Activated CD8-positive, alpha-beta memory T cell treated with anti-CD3 and anti-CD28 coated beads for 48 hours (primary cell): Measurements from ENCODE around the gene EGFR.

ENCODE experiments used
- DNase-seq, 3 experiments: peaks; one replicate each; pipeline ENCODE4 v3.0.0-alpha.2; 2020; ENCODE audit warnings: low read depth in 2 of 3, low spot score in 2 of 3

Gene EGFR

DNA sequence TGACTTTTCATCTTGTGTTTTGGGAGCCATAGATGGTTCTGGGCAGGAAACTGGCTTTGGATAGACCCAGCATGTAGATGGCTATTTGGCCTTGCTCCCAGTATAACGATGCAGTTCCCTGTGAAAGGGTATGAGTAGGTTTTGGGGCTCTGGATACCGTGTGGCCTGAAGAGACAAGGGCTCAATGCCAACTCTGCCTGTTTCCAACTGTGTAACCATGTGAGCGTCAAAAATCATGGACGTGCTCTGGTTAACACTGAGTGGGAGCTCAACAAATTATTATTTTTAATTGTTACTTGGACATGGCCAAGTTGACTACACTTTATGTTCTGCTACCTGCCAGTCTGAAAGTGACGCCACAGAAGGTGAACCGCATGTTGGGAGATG, 41.8 kb downstream of the EGFR start:
- DNase-seq, result no peak

DNA sequence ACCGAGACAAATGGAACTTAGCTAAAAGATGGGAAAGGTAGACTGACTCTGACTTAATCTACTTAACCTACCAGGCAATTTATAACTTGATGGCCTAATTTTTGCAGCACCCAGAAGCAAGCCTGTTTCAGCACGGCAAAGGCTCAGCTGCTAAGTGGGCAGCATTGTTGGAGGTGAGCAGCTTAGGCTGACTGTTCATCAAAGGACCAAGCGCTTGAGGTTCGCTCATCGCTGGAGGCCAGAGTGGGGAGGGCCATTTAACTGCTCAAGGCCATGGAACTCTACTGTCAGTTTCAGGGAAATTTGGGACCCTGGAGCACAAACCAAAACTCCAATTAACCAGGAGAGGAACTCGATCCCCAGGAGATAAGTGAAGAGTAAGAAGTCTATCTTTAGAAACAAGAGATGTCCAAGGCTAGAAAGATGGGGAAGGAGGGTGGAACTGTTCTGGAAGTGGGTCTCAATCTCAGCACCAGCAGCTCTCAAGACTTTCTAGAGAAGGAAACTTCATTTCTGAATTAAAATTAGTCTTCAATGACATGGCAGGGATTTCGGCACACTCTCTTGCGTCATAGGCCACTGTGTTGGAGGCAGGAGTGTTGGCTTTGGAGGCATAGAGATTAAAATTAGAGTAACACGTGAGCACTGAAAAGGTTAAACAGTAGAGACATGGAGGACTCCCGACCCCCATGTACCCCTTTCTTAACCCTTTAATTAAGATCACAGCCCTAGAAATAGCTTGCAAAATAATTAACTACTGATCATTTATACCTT, 43.1 kb downstream of the EGFR start:
- DNase-seq, result no peak

DNA sequence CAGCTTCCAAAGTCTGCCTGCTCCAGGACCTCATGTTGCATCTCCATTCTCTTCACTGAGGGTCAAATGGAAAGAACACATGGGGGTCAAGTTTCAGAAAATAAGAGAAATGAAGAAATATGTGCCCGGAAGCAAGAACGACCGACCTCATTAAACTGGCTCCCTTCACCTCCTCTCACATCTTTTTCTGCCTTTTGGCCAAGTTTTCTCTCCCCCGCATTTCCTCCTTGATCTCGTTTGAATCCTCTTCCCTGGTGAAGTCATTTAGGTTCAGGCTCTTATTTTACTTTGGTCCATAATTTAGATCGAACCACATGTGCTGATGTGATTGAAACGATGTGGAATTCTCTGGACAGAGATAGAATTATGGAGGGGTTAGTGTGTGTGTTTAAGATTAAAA, 44.2 kb downstream of the EGFR start:
- no peak for DNase-seq

DNA sequence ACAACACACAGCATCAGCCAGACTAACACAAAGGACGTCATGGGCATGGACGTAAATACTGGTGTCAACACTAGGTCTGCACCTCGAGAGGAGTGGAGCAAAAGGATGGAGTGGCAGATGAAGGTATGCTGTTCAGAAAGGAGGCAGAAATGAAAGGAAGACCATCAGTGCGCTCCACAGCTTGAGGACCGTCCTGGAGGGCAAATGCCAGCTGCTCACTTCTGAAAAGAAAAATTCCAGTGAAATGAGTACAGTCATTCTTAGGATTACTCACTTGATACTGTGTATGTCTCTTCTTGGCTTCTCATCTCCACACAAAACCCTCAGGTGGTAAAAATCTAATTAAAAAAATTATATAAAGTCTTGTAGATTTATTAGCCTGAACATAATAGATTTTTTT, 44.8 kb downstream of the EGFR start:
- no peak for DNase-seq

DNA sequence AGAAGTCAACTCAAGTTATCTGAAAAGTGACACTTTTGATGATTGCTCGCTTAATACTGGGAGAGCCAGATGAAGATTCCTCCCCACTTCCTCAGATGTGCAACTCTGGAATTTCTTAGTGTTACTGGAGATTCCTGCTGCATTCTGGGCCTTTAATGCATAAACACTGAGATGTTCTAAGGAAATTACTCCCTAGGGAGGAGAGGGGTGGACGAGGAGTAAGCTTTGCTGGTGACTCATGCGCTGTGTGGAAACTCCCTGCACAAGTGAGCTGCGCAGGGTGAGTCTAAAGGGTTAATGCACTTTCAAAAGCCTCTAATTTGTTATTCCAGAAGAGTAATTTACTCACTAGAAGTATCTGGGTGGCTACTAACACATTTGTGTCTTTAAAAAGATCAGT, 46.3 kb downstream of the EGFR start:
- no peak for DNase-seq

DNA sequence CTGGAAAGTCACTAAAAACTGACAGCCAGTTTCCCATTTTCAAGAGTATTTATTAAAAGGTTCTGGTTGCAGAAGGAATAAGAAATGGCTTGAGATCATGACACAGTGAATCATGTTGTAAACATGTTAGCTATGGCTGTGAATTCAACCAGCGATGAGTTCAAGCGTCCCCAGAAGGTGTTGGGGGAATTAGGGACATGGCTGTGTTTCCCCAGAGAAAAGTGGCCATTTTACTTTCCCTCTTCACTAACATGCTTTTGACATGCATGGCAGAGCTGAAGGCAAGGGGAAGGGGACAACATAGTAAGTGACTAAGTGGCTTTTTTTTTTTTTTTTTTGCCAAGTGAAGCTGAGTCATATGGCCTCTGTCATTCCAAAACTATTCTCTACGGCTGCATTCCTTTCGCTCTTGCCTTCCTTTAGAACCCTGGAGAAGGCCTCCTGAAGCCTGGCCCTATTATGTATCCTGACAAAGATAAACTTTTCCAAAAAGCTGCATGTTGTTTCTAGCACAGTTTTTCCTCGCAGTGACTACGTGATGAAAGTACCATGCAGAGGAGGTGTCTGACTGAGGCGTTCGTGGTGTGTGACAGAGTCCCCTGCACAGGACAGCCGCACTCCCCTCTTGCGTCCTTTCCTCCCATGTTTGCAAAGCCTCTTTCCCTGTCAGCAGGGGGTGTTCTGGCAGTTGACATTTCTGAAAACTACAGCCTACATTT, 46.9 kb downstream of the EGFR start:
- no peak for DNase-seq

DNA sequence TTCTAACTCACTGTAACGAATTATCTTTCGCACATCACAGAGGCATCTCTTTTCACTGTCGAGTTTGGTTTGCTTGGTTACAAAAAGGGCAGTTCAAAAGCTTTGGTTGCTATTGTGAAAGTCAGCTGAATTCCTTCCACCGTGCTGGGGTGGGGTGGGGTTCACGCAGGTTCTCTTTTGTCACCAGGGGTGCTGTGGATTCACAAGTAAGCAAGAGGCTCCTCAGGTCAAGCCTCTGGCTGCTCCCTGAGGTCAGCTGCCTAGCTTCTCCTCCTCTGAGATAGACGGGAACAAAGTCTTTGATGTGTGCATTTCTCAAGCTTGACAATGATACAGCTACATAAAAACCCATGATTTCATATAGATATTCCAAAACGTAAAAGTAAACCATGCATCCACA, 47.7 kb downstream of the EGFR start:
- DNase-seq, result no peak

DNA sequence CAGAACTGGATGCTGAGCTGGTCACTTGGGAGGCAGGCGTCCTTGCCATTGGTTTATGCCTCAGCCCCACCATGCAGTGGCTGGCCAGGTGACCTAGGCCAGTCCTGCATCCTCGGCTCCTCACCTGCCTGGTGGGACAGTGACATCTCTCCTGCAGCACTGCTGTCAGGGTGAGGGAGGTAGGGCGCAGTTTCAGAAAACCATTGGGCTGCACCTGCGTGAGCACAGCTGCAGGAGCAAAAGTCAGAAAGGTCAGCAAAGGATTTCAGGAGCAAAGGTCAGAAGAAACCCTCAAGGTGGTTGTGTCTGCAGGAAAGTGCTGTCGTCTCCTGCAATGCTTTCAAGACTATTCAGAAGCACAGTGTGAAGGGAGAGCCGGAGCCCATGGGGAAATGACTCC, 48.1 kb downstream of the EGFR start:
- no peak for DNase-seq

DNA sequence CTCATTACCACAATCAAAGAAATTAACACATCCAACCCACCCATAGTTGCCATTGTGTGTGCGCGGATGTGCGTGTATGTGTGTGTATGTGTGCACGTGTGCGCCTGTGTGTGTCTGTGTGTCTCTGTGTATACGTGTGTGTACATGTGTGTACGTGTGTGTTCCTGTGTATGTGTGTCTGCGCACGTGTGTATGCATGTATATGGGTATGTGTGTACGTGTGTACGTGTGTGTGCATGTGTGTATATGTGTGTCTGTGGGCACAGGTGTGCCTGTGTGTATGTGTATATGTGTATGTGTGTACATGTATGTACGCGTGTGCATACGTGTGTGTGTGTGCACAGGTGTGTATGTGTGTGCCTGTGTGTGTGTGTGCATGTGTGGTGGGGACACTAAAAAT, 48.9 kb downstream of the EGFR start:
- DNase-seq, result no peak

DNA sequence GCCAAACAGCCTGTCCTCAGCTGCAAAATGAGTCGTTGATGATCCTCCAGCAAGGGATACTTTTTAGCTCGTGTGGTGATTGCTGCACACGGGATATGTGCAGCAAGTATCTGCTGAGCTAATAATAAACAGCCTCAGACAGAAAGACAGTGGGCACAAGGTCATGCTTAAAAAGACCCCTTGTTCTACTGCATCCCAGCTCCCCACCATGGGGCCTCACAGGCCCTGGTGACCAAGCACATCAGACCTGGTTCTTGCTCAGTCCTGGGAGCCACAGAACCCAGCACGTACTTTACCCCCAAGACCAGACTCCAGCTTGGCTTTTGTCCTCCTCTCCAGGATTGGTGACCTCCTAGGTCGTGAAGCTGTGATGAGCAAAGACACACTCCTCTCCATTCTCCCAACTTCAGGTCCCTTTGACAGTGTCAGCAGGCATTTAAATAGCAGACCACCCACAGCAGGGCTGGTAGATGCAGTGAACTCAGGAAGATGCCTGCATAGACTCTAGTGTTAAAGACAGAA, 50.5 kb downstream of the EGFR start:
- DNase-seq, result no peak

DNA sequence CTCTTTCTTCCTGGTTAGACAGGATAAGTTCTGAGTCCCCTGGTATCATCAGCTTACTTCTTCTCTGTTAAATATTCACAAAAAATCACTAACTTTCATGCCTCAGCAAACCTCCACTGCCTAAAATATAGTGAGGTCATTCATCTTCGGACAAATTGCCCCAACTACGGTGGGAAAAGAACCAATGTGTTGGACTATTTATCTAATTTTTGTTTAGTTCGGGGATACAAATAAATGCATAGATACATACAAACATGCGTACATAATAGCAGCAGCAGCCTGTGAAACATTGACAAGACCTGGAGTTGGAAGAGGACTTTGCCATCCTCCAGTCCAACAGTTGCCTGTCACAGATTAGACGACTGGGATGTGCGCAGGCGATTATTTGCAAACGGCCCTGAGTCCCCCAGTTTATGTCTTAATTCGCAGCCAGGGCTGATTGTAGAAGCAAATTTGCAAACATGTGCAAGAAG, 51.5 kb downstream of the EGFR start:
- no peak for DNase-seq

DNA sequence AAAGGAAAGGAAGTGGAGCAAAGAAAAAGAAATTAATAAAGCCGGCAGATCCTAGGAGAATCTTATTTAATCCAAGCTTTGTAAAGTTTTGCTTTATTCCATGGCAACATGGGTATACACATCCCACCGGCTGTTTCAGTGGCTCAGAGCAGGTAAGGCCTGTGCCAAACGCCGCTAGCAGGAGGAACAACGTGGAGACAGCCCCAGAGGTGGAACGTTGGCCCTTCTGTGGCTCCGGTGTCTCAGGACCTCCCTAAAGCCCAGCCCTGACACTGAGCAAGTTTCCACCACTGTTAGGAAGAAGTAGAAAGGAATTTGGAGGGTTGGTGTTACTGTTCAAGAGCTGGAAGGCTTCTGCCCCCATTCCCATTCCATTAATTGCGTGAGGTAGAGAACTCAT, 52.0 kb downstream of the EGFR start:
- no peak for DNase-seq

DNA sequence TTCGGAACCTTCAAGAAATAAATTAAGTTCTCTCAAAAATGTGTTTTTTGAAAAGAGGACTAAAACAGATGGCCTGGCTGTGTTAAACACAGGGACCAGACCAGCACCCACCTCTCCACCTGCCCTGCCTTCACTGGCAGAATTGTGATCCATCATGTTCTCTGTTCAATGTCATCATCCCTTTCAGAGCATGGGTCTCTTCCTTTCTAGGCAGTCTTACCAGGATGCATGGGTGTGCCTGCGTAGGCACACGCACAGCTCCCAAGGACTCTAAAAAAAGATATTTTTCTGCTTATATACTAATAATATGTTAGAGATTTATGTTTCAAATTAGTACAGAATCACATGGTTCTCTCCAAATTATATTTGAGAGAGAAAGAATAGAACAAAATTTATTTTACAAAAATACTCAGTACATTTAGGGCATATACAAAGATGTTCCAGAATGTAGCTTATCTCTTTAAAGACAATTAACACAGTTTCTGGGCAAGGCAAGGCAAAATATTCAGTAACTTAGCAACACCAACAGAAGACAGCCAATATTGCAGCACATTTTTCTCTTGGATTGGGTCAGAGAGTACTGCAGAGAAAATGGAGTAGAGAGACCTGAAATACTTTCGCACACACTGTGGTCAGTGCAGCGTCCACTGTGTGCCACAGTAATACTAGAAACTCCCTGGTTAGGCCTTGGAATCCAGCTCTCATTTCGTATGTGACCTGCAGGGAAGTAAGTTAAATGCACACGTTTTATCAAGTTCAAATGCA, 52.8 kb downstream of the EGFR start:
- no peak for DNase-seq

DNA sequence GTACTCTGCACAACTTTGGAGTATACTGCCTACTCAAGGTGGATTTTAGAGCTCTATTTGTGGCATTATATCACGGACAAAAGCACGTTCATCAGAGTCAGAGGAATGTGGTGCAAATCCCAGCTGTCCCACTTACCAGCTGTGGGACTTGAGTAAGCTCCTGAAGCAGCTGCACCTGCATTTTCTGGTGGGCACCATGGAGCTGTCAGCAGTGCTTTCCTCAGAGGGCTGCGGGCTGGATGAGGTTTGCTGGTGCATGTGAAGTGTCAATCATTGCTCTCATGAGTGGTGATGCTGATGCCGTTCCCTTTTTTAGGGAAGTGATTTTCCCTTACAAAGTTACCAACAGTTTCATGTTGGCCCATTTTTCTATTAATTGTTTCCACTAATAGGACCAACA, 53.4 kb downstream of the EGFR start:
- no peak for DNase-seq

DNA sequence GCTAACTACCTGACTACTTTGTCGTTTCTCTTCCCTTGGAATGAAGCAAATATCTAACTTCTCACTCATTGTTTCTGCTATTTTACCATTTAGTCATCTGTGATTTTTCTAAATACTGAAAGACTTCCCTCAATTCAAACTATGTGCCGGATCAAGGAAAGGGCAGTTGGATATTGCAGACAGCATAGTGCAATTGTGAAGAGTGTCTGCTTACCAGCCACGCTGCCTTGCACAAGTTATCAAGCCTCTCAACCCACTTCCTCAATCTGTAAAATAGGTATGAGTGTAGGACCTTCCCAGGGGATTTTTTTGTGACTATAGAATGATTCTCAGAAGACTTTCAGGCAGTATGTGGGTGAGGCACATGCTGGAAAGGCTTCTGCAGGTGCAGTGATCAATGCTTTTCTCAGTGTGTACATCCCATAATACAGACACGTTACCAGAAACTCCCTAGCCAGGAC, 54.3 kb downstream of the EGFR start:
- DNase-seq, result no peak

DNA sequence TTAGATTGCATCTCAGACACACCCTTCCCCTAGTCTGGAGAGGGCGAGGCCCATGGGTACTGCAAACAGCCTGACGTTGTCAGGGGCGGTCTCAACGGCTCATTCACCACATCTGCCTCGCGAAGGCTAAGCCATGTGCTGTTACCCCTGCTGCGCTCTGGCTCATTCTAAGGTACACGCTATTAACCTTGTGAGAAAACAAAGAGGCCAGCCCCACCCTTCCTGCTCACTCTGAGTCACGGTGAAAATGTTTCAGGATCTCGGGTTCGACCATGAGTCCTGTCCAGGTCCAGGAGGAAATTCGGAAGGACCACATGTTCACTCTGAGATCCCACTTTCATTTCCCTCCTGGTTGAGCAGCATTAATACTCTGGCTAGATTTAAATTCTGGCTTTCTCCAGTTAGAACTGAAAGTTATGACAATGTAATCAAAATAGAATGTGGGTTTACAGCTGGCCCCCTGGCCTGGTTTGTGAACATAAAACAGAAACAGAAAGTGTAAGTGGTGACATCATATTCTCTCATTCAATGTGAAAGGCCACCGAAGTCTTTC, 55.2 kb downstream of the EGFR start:
- DNase-seq, result no peak

DNA sequence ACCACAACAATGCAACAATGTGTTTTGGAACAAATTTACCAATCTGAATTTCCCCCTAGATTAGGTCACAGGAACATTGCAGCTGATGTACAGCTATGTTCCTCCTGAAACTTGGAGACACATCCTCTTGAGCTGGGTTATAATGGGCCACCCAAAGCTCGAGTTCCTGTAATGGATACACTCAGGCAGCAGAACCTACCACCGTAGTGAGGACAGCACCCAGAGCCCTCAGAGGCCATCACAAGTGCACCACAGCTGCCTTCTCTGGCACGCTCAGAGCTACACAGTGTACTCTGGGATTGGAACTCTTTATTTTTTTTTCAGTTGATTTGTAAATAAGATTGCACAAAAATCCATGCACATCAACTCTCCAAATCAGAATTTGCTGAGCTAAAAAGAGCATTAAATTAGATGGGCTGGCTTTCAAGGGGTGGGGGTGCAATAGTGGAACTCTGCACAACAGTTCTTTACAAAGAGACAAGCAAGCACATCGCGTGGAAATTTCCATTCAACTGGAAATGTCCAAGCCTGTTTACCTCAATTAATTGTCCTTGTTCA, 56.7 kb downstream of the EGFR start:
- no peak for DNase-seq

DNA sequence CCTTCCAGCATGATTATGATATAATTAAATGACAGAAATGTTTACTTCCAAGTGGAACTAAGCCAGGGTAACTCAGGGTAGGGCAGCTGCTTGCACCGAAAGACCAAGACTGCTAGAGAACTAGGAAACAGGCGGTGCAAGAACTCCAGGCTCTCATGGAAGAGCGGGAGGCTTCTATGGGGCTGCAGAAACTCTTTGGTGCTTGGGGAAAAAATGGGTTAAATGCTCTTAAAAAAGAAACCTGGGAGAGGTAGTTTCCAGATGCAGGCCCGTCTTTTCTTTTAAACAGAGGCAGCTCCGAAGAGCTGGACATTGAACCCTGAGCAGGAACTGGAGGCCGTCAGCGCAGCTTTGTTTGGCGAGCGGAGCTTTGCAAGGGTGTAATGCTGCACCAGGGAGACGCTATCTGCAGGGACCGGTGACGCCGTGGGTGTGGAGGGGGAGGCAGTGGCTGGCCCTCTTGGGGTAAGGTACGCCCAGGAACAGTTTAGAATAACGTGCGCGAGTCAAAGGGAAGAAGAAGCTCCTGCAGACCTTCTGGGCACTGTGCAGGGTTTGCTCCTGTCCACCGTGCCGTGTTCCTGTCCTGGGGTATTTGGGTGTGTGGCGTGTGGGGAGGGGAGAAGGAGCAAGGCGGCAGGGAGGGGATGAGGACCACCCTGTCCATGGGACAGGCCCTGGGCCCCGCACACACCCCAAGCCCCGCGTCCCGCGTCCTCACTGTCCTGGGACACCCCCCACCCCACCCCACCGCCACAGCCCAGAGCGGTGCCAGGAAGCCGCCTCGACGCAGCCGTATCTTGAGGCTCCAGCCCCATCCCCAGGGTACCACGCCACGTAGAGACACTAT, 59.0 kb downstream of the EGFR start:
- no peak for DNase-seq

DNA sequence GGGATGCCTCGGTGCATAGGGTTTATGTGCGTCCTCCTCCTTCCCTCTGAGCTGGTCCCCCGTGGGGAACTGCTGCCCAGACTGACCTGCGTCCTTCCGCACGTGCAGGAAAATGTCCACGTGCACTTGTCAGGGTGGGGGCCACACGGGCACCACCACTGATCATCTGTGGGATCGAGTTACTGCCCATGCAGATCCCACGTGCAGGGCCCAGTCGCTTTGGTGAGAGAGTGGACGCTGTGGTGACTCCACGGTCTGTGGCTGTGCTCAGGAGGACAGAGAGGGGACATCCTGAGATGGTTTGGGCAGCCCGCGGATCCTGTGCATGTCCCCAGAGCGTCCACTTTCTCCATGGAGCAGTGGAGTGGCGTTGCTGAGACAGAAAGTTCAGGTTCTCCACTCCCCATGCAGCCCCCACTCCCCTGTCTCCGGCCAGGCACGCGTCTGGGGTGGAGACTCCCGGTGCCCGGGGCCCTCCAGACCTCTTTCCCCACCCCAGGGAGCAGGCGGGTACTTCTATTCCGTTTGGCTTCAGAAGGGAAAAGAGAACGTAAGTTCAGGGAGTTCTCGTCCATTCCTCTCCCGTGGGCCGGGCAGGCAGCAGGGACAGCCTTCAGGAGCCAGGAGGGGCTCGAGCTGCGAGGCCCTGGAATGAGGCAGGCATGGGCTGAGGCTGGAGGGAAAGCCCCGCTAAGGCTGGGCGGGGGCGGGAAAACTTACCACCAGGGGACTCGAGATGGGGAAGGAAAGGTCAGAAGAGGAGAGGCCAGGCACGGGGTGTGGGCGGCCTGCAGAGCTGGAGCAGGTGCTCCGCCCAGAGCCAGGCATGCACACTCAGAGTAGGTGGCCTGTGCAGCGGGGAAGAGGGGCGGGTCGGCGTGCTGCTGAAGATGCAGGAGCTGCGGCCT, 59.9 kb downstream of the EGFR start:
- DNase-seq, result no peak
